DOHH2 (cell line): ENCODE data around the gene ANKRD39.

Experiments
- CTCF ChIP-seq: fragments of 200-600 bp; sonication (generic); IDR thresholded peaks from one replicate; pipeline ENCODE4 v1.5.1; 2014; ENCODE audit warnings: antibody characterized with exemption, mild to moderate bottlenecking, low read depth, low read length; ENCODE audit not compliant: poor library complexity, severe bottlenecking
- EZH2phosphoT487 ChIP-seq: fragments of 200-600 bp; sonication (generic); IDR thresholded peaks from 2 replicates; pipeline ENCODE4 v1.6.1; 2017; ENCODE audit warnings: borderline replicate concordance, mild to moderate bottlenecking, antibody characterized with exemption, low read length, moderate library complexity, mixed read lengths

DNA sequence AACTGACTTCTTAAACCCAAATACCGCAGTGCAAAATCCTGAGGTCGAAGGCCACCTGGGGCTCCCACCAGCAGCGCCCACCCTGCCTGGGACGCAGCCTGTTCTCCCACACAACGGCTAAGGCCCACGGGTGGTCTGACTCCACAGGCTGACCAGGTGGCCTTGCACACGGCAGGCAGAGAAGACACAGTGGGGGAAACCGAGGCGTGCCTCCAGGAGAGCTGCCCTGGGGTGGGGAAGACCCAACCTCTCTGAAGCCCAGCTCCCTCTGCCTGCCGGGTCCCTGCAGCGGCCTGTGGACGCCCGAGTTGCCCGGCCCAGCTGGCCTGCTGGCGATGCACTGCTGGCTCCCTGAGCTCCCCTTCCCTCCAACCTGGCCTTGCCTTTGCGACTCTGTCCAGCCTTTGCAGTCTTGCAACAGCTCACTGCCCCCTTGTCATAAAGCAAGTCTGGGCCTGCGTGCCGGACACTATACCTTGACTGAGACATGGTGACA is 21.8 kb upstream of the ANKRD39 start:
- TF ChIP-seq CTCF = no peak
- TF ChIP-seq EZH2phosphoT487 = no peak
